GM12864 (cell line): ENCODE measurements around the gene DTYMK.

ENCODE experiments used
- DNase-seq: peaks from one replicate; pipeline ENCODE4 v3.0.0-alpha.2; 2011; ENCODE audit warnings: low read depth
- H3K4me3 ChIP-seq: 2 replicates; pipeline ENCODE4 v1.5.1; 2011; ENCODE audit warnings: mild to moderate bottlenecking, low read depth, low read length, control low read depth
- CTCF ChIP-seq: IDR thresholded peaks from 2 replicates; pipeline ENCODE4 v1.5.1; 2011; ENCODE audit warnings: low read depth, mild to moderate bottlenecking, moderate library complexity, low read length, control low read depth, inconsistent platforms; ENCODE audit errors: missing control alignments

DTYMK gene

GRCh38 chr2:241673189-241673663 lies 13.4 kb downstream of the DTYMK start:
- DNase-seq: no peak
- TF ChIP-seq CTCF: no peak
- H3K4me3 ChIP-seq: no peak overlapping the region

- no peak overlapping the region for H3K4me3 ChIP-seq
- no peak for DNase-seq
- no peak for TF ChIP-seq CTCF
Measured at GRCh38 chr2:241672243-241673188, 14.1 kb downstream of the DTYMK start.

- no peak for TF ChIP-seq CTCF
- DNase-seq: no peak
- H3K4me3 ChIP-seq: no peak overlapping the region
Measured at GRCh38 chr2:241671457-241672240, 15.0 kb downstream of the DTYMK start.

GRCh38 chr2:241670333-241671110 lies 16.1 kb downstream of the DTYMK start:
- no peak overlapping the region for H3K4me3 ChIP-seq
- DNase-seq: no peak

GRCh38 chr2:241668839-241669238 lies 17.8 kb downstream of the DTYMK start:
- no peak overlapping the region for H3K4me3 ChIP-seq
- TF ChIP-seq CTCF: no peak
- DNase-seq: no peak

More at GRCh38 chr2:241670333-241671110, 16.1 kb downstream of the DTYMK start:
- TF ChIP-seq CTCF: no peak

- H3K4me3 ChIP-seq: no peak overlapping the region
- no peak for DNase-seq
Measured at GRCh38 chr2:241668354-241668753, 18.3 kb downstream of the DTYMK start.

More at GRCh38 chr2:241668354-241668753, 18.3 kb downstream of the DTYMK start:
- no peak for TF ChIP-seq CTCF
